Hepatocyte (in vitro differentiated cells): ENCODE measurements around the gene ZNF385B. TPM values are rescaled to one million over a fixed set of nuclear protein-coding genes. Genes with fewer than 3 reads are reported as not detected.
A peak's percentile ranks its signal among the peaks of the same experiment; 100 is the strongest.

Experiments
- DNase-seq: peaks from one replicate; pipeline ENCODE4 v3.0.0-alpha.2; 2016; ENCODE audit warnings: low spot score
- H2AFZ ChIP-seq: fragments of 200-600 bp; sonication (generic); 2 replicates; pipeline ENCODE4 v1.6.0; 2016; ENCODE audit warnings: antibody characterized with exemption, mild to moderate bottlenecking
- H3K27ac ChIP-seq: fragments of 200-600 bp; sonication (generic); 2 replicates; pipeline ENCODE4 v1.5.1; 2016; ENCODE audit warnings: mild to moderate bottlenecking
- H3K27me3 ChIP-seq: fragments of 200-600 bp; sonication (generic); 2 replicates; pipeline ENCODE4 v1.6.1; 2016
- H3K36me3 ChIP-seq: fragments of 200-600 bp; sonication (generic); replicated peaks from 2 replicates; pipeline ENCODE4 v1.5.1; 2016; ENCODE audit warnings: low read depth; ENCODE audit not compliant: insufficient read depth
- H3K4me1 ChIP-seq: fragments of 200-600 bp; sonication (generic); 2 replicates; pipeline ENCODE4 v1.5.1; 2016; ENCODE audit warnings: mild to moderate bottlenecking, moderate library complexity; ENCODE audit not compliant: insufficient read depth
- H3K4me2 ChIP-seq: fragments of 200-600 bp; sonication (generic); 2 replicates; pipeline ENCODE4 v1.6.0; 2016
- H3K4me3 ChIP-seq: fragments of 200-600 bp; sonication (generic); 2 replicates; pipeline ENCODE4 v1.5.1; 2016; ENCODE audit warnings: mild to moderate bottlenecking
- H3K79me2 ChIP-seq: fragments of 200-600 bp; sonication (generic); 2 replicates; pipeline ENCODE4 v1.6.0; 2017; ENCODE audit warnings: mild to moderate bottlenecking
- H3K9me2 ChIP-seq: fragments of 200-600 bp; sonication (generic); replicated peaks from 2 replicates; pipeline ENCODE4 v1.6.0; 2017; ENCODE audit warnings: mild to moderate bottlenecking; ENCODE audit not compliant: insufficient read depth
- H3K9me3 ChIP-seq: fragments of 200-600 bp; sonication (generic); 2 replicates; pipeline ENCODE4 v1.5.1; 2016; ENCODE audit warnings: low read depth, mild to moderate bottlenecking
- H4K20me1 ChIP-seq: fragments of 200-600 bp; sonication (generic); 2 replicates; pipeline ENCODE4 v1.6.0; 2016; ENCODE audit warnings: mild to moderate bottlenecking; ENCODE audit not compliant: insufficient read depth, poor library complexity, severe bottlenecking
- CTCF ChIP-seq: fragments of 200-600 bp; sonication (generic); IDR thresholded peaks from 2 replicates; pipeline ENCODE4 v1.5.1; 2016; ENCODE audit warnings: antibody characterized with exemption, mild to moderate bottlenecking; ENCODE audit not compliant: poor library complexity
- EZH2 ChIP-seq: fragments of 200-600 bp; sonication (generic); IDR thresholded peaks from 2 replicates; pipeline ENCODE4 v1.6.1; 2016; ENCODE audit warnings: antibody characterized with exemption, mild to moderate bottlenecking, borderline replicate concordance
- EZH2phosphoT487 ChIP-seq: fragments of 200-600 bp; sonication (generic); IDR thresholded peaks from one replicate; pipeline ENCODE4 v1.6.1; 2018; ENCODE audit warnings: antibody characterized with exemption, mild to moderate bottlenecking, low read depth, moderate library complexity; ENCODE audit not compliant: unreplicated experiment, severe bottlenecking
- WGBS: methylation state at CpG from one replicate; pipeline ENCODE4 v1.1.6; 2016; ENCODE audit warnings: low lambda C conversion rate; ENCODE audit errors: missing lambda C conversion rate; 5-methylcytosine and 5-hydroxymethylcytosine counted together
- polyA plus RNA-seq: library from polyadenylated mRNA; unstranded; fragments of >200 nt; fragmentation: Nextera tagmentation; extraction: Ambion mirVana; gene quantifications from 2 replicates; pipeline ENCODE4 v1.2.1, GENCODE V29; 2016
- total RNA-seq: library from RNA; depleted of rRNA; stranded (reverse); fragments of >200 nt; gene quantifications from 2 replicates; pipeline ENCODE4 v1.2.3, GENCODE V29; 2014

ZNF385B gene
- total and polyA plus RNA-seq, 2 experiments from 2014 or later = 1.8 to 2.4 TPM

- Histone ChIP-seq H3K9me2 (no peaks in the 10 kb centered on the region), H3K79me2 (no peaks in the 10 kb centered on the region), H2AFZ (no peak overlapping the region), H3K4me3 (no peak overlapping the region), H3K4me2 (no peak overlapping the region), H3K27me3 (no peaks in the 10 kb centered on the region), H3K4me1 (no peaks in the 10 kb centered on the region), H3K9me3 (no peaks in the 10 kb centered on the region), H4K20me1 (no peaks in the 10 kb centered on the region), H3K27ac (no peak overlapping the region), H3K36me3 (no peaks in the 10 kb centered on the region)
- TF ChIP-seq EZH2 (no peak), CTCF (no peak), EZH2phosphoT487 (no peak)
- 97% methylated on average over 3 of the region's 3 CpGs for WGBS
- DNase-seq = no peak
Measured at GRCh38 chr2:179525340-179525739, 336.1 kb downstream of the ZNF385B start.

- WGBS = 61% methylated on average over 5 of the region's 5 CpGs
- Histone ChIP-seq H3K36me3 (no peaks in the 10 kb centered on the region), H3K27me3 (no peaks in the 10 kb centered on the region), H3K27ac (no peak overlapping the region), H3K9me3 (no peaks in the 10 kb centered on the region), H3K4me2 (no peak overlapping the region), H3K4me3 (no peak overlapping the region), H3K9me2 (no peaks in the 10 kb centered on the region), H3K4me1 (no peaks in the 10 kb centered on the region), H4K20me1 (no peaks in the 10 kb centered on the region), H3K79me2 (no peaks in the 10 kb centered on the region), H2AFZ (no peak overlapping the region)
- DNase-seq = no peak
- no peak for TF ChIP-seq CTCF
- TF ChIP-seq EZH2phosphoT487 = no peak
- TF ChIP-seq EZH2 = no peak
Measured at GRCh38 chr2:179524809-179525339, 336.5 kb downstream of the ZNF385B start.

- Histone ChIP-seq H4K20me1 (no peaks in the 10 kb centered on the region), H3K9me3 (no peaks in the 10 kb centered on the region), H3K4me2 (no peak overlapping the region), H3K4me1 (peaks cover 7% of the 10 kb centered on the region), H3K27me3 (no peaks in the 10 kb centered on the region), H3K36me3 (no peaks in the 10 kb centered on the region), H3K4me3 (no peak overlapping the region), H3K27ac (no peak overlapping the region), H2AFZ (no peak overlapping the region), H3K9me2 (no peaks in the 10 kb centered on the region), H3K79me2 (no peaks in the 10 kb centered on the region)
- TF ChIP-seq EZH2 (no peak), EZH2phosphoT487 (no peak), CTCF (no peak)
- WGBS = 49% methylated on average over 1 of the region's 1 CpG
- DNase-seq = no peak
Measured at GRCh38 chr2:179521944-179522343, 339.5 kb downstream of the ZNF385B start.

- Histone ChIP-seq H3K4me1 (peaks cover 7% of the 10 kb centered on the region), H3K79me2 (no peaks in the 10 kb centered on the region), H3K27ac (peak overlapping the region; percentile 28), H2AFZ (no peak overlapping the region), H3K4me2 (no peak overlapping the region), H4K20me1 (no peaks in the 10 kb centered on the region), H3K27me3 (no peaks in the 10 kb centered on the region), H3K9me2 (no peaks in the 10 kb centered on the region), H3K36me3 (no peaks in the 10 kb centered on the region), H3K9me3 (no peaks in the 10 kb centered on the region), H3K4me3 (no peak overlapping the region)
- TF ChIP-seq EZH2phosphoT487 (no peak), CTCF (no peak), EZH2 (no peak)
- 74% methylated on average over 4 of the region's 4 CpGs for WGBS
- DNase-seq = no peak
Measured at GRCh38 chr2:179518830-179519229, 342.6 kb downstream of the ZNF385B start.
